ENCODE results near the gene JAKMIP2.

DNA sequence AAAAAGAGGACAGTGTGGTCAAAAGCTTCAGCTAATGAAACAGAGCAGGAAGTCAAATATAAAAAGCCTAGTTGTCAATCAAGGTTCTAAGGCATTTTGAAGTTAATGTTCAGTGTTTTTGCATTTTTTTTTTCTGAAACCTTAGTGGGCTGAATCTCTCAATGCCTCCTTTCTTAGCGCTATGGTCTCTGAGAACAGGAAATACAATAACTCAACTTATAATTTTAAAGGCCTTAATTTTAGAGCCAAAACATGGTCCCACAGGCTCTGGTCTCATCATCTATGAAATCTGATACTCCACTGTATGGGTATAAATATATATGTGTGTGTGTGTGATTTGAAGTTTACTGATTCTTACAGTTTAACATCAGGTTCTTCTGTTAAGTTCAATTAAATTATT is 209.3 kb downstream of the JAKMIP2 start:
- no peak for TF ChIP-seq POLR2A (IDR thresholded peaks at IDR 0.05)
- TF ChIP-seq, protein P1, sequence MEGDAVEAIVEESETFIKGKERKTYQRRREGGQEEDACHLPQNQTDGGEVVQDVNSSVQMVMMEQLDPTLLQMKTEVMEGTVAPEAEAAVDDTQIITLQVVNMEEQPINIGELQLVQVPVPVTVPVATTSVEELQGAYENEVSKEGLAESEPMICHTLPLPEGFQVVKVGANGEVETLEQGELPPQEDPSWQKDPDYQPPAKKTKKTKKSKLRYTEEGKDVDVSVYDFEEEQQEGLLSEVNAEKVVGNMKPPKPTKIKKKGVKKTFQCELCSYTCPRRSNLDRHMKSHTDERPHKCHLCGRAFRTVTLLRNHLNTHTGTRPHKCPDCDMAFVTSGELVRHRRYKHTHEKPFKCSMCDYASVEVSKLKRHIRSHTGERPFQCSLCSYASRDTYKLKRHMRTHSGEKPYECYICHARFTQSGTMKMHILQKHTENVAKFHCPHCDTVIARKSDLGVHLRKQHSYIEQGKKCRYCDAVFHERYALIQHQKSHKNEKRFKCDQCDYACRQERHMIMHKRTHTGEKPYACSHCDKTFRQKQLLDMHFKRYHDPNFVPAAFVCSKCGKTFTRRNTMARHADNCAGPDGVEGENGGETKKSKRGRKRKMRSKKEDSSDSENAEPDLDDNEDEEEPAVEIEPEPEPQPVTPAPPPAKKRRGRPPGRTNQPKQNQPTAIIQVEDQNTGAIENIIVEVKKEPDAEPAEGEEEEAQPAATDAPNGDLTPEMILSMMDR (IDR thresholded peaks at IDR 0.05): no peak
